Motor neuron (in vitro differentiated cells): Measurements from ENCODE around the gene CBLB. TPM values are rescaled to one million over a fixed set of nuclear protein-coding genes. Genes with fewer than 3 reads are reported as not detected.

Experiments used
- ATAC-seq, 8 experiments: fragments of 200-7000 bp; cut with Tn5 transposase; replicated peaks in 6 of 8; 2 replicates each; pipeline ENCODE4 v1.8.0; 2021; ENCODE audit warnings: mild to moderate bottlenecking in 8 of 8, moderate library complexity in 8 of 8
- H3K27ac ChIP-seq, 2 donors: fragments of 250-450 bp; sonication (Bioruptor Pico); 2 replicates each; pipeline ENCODE4 v1.9.0; 2021; ENCODE audit warnings: antibody characterized with exemption in 2 of 2, mild to moderate bottlenecking in 2 of 2, moderate library complexity in 1 of 2
- H3K4me1 ChIP-seq, 2 donors: fragments of 250-450 bp; sonication (Bioruptor Pico); replicated peaks in 1 of 2; 2 replicates each; pipeline ENCODE4 v1.6.1; 2021; ENCODE audit warnings: antibody characterized with exemption in 2 of 2, mild to moderate bottlenecking in 2 of 2, moderate library complexity in 1 of 2
- H3K4me3 ChIP-seq, 5 donors: fragments of 250-450 bp; sonication (Bioruptor Pico); 2 replicates each; pipeline ENCODE4 v1.9.0; 2021; ENCODE audit warnings: antibody characterized with exemption in 5 of 5, mild to moderate bottlenecking in 5 of 5, moderate library complexity in 4 of 5
- WGBS, 10 experiments: fragments of 450-650 bp; shearing (Covaris generic); methylation state at CpG; one replicate each; pipeline ENCODE4 v1.0.0; 2022; 5-methylcytosine and 5-hydroxymethylcytosine counted together
- in situ Hi-C, 9 experiments: fragments of 400-800 bp; cut with MboI; loops; one replicate each; pipeline ENCODE4 v1.15.0; 2021; ENCODE audit warnings: low sequenced_read_pairs in 9 of 9, low pct_unique_long_range_greater_than_20kb in 2 of 9; ENCODE audit not compliant: unreplicated experiment in 9 of 9
- total RNA-seq, 8 experiments: library from RNA; unstranded; fragments of 300-600 nt; gene quantifications; 2 replicates each; pipeline versions ENCODE4 v1.2.3 to v1.2.4, GENCODE V29; 2022

The CBLB gene
- total RNA-seq, 8 experiments from 2014 or later, result 20.0 to 53.6 (median 28.4) TPM

DNA sequence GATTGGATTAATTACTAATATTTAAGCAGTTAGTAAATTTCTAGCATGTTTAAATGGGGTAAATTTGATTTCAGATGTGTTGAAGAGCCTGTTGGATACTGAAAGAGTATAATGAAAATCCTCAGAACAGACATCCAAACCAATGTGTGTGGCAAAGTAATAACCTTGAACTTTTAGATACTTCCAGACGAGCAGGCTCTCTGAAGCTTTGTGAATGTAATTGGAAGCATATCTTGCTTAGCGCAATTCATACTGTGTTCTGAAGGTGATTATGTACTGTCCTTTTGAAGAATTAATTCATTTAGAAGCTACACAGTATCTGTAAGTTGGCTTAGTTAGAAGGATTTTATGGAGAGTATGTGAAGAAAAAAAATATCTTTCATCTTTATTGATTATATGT, 161.8 kb downstream of the CBLB start:
- H3K4me3 ChIP-seq, result no peak overlapping the region
- 82 to 100% (median 100%) methylated on average over 1 to 2 of the region's 2 CpGs; no CpG with 5 or more reads in 1 of the 10 experiments for WGBS, 10 experiments
- H3K27ac ChIP-seq, result no peak overlapping the region
- no peak for ATAC-seq
- in situ Hi-C loops, result no loop called here
- H3K4me1 ChIP-seq, result no peaks in the 10 kb centered on the region

GRCh38 chr3:105704726-105705410, 163.9 kb downstream of the CBLB start:
- H3K4me3 ChIP-seq, result no peak overlapping the region
- H3K4me1 ChIP-seq, result no peaks in the 10 kb centered on the region
- WGBS, 10 experiments, result 77 to 100% (median 97%) methylated on average over 2 to 4 of the region's 4 CpGs
- no peak overlapping the region for H3K27ac ChIP-seq
- no peak for ATAC-seq
- in situ Hi-C loops, result no loop called here

DNA sequence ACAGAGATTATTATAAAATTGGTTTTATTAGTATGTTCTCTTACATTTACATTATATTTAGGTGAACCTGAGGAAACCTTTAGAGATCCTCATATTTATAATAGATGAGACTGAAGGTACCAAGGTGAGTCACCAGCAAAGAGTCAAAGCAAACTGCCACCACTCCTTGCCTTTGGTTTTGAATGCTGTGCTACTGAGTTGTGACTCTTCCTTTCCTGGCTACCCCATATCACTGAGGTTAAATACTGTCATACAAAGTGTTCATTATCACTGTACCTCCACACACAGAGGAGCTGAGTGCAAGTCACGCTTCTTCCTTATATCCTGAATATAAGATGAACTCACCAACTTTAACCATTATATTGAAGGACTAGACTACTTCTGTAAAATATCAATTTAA, 168.2 kb downstream of the CBLB start:
- ATAC-seq, result no peak
- H3K4me3 ChIP-seq, result no peak overlapping the region
- H3K27ac ChIP-seq, result no peak overlapping the region
- no peaks in the 10 kb centered on the region for H3K4me1 ChIP-seq
- in situ Hi-C loops, result no loop called here
- WGBS, 10 experiments, result 83 to 100% (median 100%) methylated on average over 1 of the region's 1 CpG; no CpG with 5 or more reads in 2 of the 10 experiments

DNA sequence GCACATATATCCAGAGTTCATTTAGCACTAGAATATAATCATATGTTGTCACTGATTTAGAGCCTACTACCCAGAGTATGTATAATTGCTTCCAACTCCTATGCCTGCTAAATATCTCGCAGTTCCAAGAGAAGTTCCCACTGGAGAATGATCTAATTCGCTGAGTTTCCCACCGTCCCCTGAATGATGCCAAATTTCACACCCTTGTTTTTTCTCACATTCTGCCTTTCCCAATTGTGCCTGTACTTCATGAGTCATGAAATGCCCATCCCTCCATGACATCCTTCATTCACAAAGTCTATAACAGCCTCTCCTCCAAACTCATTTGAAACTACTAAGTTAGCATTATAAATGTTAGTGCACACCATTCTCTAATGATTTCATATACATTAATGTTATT, 177.2 kb downstream of the CBLB start:
- no peak overlapping the region for H3K4me3 ChIP-seq
- in situ Hi-C loops, result loop anchor here in 2 of 9 experiments (25.0 kb wide), 3 partner anchors 521 to 921 kb away; no protein-coding TSS in a partner anchor
- H3K4me1 ChIP-seq, result no peaks in the 10 kb centered on the region
- ATAC-seq, result peak in 2 of 8 experiments; percentile 71 to 88
- H3K27ac ChIP-seq, result no peak overlapping the region
- 0 to 100% (median 86%) methylated on average over 1 to 3 of the region's 3 CpGs; no CpG with 5 or more reads in 1 of the 10 experiments for WGBS, 10 experiments

GRCh38 chr3:105691053-105691452, 177.8 kb downstream of the CBLB start:
- in situ Hi-C loops, result loop anchor here in 2 of 9 experiments (25.0 kb wide), 3 partner anchors 521 to 921 kb away; no protein-coding TSS in a partner anchor
- H3K4me3 ChIP-seq, result no peak overlapping the region
- no peak overlapping the region for H3K27ac ChIP-seq
- no peak for ATAC-seq
- H3K4me1 ChIP-seq, result no peaks in the 10 kb centered on the region

- peak in 1 of 8 experiments; percentile 57 for ATAC-seq
- no peaks in the 10 kb centered on the region for H3K4me1 ChIP-seq
- WGBS, 10 experiments, result 73 to 100% (median 91%) methylated on average over 1 of the region's 1 CpG; no CpG with 5 or more reads in 3 of the 10 experiments
- no peak overlapping the region for H3K4me3 ChIP-seq
- no peak overlapping the region for H3K27ac ChIP-seq
- in situ Hi-C loops, result loop anchor here in 2 of 9 experiments (25.0 kb wide), 3 partner anchors 523 to 923 kb away; no protein-coding TSS in a partner anchor
These were observed 180.0 kb downstream of the CBLB start for GRCh38 chr3:105688821-105689220.

DNA sequence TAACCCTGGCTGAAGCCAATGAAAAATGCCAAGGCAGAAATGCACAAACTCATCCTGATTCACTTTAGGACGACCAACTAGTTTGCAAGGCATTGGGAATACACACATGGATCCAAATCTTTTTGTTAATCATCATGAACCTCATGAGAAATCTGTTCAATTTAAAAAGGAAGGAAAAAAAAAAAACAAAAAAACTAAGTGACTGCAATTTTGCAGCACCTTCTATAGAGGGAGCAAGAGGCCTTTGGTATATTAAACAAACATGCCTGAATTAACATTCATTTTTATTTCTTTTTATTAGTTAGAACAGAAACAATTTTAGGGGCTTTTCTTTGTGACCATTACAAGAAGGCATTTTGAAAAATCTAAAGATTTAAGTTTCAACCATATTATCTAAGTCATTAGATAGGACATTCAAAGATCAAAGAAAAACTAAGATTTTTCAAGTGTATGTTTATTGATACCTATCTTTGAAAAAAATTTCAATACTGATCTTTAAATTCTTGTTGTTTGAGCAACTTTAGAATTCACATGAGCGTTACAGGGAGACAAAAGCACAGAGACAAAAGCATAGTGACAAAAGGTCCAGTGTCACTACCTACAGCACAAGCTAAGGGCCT, 182.4 kb downstream of the CBLB start:
- in situ Hi-C loops, result loop anchor here in 2 of 9 experiments (25.0 kb wide), 3 partner anchors 526 to 926 kb away; no protein-coding TSS in a partner anchor
- no peaks in the 10 kb centered on the region for H3K4me1 ChIP-seq
- no peak overlapping the region for H3K4me3 ChIP-seq
- ATAC-seq, result no peak
- 0 to 66% (median 17%) methylated on average over 1 to 2 of the region's 2 CpGs; no CpG with 5 or more reads in 1 of the 10 experiments for WGBS, 10 experiments
- no peak overlapping the region for H3K27ac ChIP-seq

DNA sequence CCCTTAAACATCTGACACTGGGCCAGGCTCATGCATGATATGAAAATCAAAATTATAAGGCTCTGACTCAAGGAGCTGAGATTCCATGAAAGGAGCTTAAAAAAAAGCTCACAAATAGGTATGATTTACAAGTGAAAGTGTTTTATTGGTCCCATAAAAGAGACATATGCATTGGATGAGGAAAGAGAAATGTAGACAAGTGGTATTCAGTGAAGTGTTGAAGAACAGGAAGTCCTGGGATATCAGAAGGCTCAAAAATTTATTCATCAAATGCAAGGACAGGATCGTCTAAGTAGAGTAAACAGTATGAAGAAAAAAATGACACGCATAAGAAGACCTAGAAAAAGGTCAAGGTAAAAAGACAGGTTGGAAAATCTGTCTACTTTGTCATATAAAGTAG, 188.9 kb downstream of the CBLB start:
- ATAC-seq, result no peak
- 41 to 100% (median 80%) methylated on average over 1 to 2 of the region's 2 CpGs for WGBS, 10 experiments
- in situ Hi-C loops, result loop anchor here in 2 of 9 experiments (25.0 kb wide), 3 partner anchors 532 to 932 kb away; no protein-coding TSS in a partner anchor

GRCh38 chr3:105678017-105678416, 190.8 kb downstream of the CBLB start:
- no peak overlapping the region for H3K4me3 ChIP-seq
- in situ Hi-C loops, result loop anchor here in 2 of 9 experiments (25.0 kb wide), 3 partner anchors 534 to 934 kb away; no protein-coding TSS in a partner anchor
- no peak overlapping the region for H3K27ac ChIP-seq
- no peaks in the 10 kb centered on the region for H3K4me1 ChIP-seq
- WGBS, 10 experiments, result 73 to 100% (median 89%) methylated on average over 1 to 3 of the region's 3 CpGs; no CpG with 5 or more reads in 1 of the 10 experiments
- no peak for ATAC-seq

More for the DNA sequence above, 188.9 kb downstream of the CBLB start:
- Histone ChIP-seq H3K27ac (no peak overlapping the region), H3K4me3 (no peak overlapping the region), H3K4me1 (no peaks in the 10 kb centered on the region)

DNA sequence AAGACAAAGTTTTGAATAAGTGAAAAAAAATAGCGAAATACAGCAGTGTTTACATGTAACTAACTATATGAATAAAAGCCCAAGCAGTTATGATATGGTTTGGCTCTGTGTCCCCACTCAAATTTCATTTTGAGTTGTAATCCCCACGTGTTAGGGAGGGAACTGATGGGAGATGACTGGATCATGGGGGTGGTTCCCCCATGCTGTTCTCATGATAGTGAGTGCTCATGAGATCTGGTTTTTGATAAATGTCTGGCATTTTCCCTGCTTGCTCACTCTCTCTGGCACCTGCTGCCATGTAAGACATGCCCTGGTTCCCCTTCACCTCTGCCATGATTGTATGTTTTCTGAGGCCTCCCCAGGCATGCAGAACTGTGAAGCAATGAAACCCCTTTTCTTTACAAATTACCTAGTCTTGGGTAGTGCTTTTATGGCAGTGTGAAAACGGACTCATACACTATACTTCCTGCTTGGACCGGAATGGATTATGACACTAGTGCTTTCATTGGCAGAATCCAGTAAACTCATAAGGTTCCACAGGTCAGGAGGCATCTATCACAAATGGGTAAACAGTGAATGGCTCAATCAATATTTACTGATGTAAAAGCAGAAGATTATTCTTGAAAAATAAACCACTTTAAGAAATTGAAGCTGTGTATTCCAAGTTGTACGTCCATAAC, 192.1 kb downstream of the CBLB start:
- no peak for ATAC-seq
- Histone ChIP-seq H3K27ac (no peak overlapping the region), H3K4me3 (no peak overlapping the region), H3K4me1 (no peaks in the 10 kb centered on the region)
- in situ Hi-C loops, result loop anchor here in 2 of 9 experiments (25.0 kb wide), 3 partner anchors 536 to 936 kb away; no protein-coding TSS in a partner anchor
- WGBS, 10 experiments, result 74 to 100% (median 93%) methylated on average over 1 to 5 of the region's 5 CpGs

DNA sequence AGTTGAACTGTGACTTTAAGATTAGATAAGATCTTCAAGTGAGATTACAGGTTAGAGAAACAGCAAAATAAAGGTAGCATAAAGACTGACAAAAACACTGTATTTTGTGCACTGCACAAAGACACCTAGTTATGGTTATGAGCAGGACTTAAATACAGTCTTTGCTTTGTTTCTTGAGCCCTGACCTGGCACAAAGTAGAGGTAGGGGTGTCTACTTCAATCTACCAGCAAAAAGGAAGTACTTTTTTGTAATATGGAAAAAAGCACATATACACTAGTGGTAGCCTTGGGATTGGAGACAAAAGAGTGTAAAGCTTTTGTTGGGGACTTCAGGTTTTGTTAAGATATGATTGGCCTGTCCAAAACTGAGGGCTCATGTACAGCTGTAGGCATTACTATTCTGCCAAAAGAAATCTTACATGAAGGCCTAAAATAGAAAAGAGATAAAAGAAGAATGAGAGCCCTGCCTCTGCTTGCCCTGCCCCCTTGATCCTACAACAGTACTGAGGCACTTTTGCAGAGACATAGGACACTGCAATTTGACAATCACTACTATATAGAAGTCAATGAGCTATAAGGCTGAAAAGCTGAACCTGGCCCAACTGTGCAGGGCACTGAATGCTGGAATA, 194.3 kb downstream of the CBLB start:
- in situ Hi-C loops, result loop anchor here in 2 of 9 experiments (25.0 kb wide), 3 partner anchors 538 to 938 kb away; no protein-coding TSS in a partner anchor
- no peak for ATAC-seq
- no peak overlapping the region for H3K27ac ChIP-seq
- H3K4me1 ChIP-seq, result no peaks in the 10 kb centered on the region
- no peak overlapping the region for H3K4me3 ChIP-seq

DNA sequence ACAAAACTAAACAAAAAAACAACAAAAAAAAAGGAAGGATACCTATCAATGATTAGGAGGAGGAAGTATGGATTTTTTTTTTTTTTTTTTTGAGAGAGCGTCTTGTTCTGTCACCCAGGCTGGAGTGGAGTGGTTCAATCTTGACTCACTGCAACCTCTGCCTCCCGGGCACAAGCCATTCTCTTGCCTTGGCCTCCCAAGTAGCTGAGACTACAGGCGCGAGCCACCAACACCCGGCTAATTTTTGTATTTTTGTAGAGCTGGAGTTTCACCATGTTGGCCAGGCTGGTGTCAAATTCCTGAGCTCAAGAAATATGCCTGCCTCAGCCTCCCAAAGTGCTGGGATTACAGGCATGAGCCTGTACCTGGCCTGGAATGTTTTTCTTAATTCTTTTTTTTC, 195.8 kb downstream of the CBLB start:
- 80 to 100% (median 98%) methylated on average over 1 to 5 of the region's 5 CpGs; no CpG with 5 or more reads in 2 of the 10 experiments for WGBS, 10 experiments
- in situ Hi-C loops, result no loop called here
- Histone ChIP-seq H3K27ac (no peak overlapping the region), H3K4me1 (no peaks in the 10 kb centered on the region), H3K4me3 (no peak overlapping the region)
- no peak for ATAC-seq

GRCh38 chr3:105662306-105662705, 206.5 kb downstream of the CBLB start:
- in situ Hi-C loops, result no loop called here
- ATAC-seq, result no peak
- Histone ChIP-seq H3K4me3 (no peak overlapping the region), H3K4me1 (no peaks in the 10 kb centered on the region), H3K27ac (no peak overlapping the region)
